GM19043 (cell line): ENCODE measurements around the gene MTG2.

Experiments
- ATAC-seq: cut with Tn5 transposase; IDR thresholded peaks from one replicate; pipeline ENCODE4 v1.9.1; 2021; ENCODE audit warnings: low read depth; ENCODE audit not compliant: unreplicated experiment

Gene MTG2

DNA sequence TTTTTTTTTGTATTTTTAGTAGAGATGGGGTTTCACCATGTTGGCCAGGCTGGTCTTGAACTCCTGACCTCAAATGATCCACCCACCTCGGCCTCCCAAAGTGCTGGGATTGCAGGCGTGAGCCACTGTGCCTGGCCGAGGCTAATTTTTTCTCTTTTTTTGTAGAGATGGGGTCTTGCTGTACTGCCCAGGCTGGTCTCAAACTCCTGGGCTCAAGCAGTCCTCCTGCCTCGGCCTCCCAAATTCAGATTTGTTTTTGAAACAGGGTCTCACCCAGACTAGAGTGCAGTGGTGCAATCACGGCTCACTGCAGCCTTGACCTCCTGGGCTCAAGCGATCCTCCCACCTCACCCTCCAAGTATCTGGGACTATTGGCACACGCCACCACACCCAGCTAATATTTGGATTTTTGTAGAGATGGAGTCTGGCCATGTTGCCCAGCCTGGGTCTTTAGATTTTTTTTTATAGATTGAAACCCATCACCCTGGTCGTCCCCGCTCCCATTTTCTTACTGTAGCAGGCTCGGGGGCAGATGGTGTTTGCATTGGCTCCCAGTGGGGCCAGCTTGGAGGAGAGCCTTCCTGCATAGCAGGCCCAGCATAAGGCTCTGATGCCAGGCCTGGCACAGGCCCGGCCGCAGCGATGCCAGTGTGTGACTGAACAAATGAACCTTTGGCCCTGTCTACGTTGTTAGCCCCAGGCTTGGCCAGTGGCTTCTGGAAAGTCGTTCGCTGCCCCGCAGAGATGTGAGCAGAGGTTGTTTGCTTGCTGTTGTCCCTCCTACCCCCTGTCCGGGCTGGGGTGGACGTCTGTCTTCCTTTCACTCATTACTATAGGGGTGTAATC lies 4.3 kb upstream of the MTG2 start:
- ATAC-seq = no peak

DNA sequence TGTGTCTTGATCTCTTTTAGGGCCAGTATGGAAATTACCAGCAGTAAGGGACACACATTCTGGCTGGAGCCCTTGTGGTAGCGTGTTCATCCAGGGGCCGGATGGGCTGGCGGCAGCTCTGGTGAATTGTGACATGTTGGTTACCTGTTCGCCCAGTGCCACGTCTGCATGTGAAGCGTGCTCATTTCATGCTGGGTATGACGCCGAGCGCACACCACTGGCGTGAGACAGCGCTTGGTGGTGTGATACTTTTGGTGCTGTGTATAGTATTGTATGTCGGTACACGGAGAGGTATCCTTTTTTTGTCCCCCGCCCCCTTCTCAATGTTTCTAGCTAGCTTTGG lies 3.7 kb upstream of the MTG2 start:
- no peak for ATAC-seq

DNA sequence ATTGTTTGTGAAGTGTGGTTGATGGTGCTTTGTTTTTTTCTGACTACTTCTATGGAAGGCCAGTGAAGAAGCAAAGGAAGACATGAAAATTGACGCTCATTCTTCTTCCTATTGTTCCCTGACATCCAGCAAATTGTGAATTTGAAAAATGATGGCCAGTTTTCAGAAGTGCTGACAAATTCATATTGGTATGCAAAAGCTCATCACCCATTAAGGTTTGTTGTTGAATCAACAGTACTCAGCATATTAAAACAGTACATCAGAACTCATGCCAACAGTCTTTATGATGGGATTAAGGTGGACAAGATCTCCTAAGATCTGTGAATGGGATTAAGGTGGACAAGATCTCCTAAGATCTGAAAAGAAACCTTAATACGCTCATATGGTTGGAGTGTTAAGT lies 1.0 kb upstream of the MTG2 start:
- ATAC-seq = no peak

DNA sequence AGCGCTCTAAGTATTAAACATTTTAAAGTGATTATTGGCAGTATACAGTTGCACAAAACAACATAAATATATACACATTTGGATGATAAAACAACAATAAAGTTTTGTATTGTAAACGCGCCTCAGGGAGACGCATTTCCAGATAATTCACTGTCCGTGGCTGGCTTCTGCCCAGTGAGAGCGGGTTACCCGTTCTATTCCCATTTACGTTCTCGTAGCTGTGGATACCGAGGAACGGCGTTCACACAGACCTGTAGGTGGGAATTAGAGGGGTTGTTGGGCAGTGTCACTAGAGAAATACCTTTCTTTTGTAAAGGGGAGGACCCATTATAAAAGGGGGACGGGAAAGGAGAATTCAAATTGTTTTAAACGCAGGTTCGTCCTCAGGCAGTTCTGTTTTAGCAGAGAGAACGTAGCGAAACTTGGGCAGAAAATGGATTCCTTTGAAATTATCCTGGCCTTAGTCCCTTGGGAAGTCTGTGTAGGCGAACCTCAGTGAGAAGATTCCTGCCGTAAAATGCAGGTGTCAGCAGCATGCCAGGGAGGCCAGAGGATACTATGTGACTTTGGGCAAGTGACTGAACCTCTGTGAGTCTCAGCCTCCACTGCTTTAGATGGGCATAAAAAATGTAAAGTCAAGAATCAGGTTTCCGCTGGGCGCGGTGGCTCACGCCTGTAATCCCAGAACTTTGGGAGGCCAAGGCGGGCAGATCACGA lies 756 bp downstream of the MTG2 start:
- ATAC-seq = no peak

DNA sequence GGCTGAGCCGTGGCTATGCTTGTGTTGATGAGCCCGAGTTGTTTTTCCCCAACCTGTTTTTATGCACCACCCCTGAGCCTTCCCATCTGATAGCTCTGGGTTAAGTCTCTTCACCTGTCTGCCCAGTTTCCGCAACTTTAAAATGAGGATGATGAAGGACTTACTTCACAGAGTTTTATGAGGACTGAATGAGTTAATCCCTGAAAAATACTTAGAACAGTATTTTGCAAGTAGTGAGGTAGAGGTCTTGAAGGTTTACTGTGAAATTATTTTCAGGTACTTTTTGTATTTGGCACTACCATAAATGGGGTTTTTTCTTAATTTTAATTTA lies 3.2 kb downstream of the MTG2 start:
- no peak for ATAC-seq

DNA sequence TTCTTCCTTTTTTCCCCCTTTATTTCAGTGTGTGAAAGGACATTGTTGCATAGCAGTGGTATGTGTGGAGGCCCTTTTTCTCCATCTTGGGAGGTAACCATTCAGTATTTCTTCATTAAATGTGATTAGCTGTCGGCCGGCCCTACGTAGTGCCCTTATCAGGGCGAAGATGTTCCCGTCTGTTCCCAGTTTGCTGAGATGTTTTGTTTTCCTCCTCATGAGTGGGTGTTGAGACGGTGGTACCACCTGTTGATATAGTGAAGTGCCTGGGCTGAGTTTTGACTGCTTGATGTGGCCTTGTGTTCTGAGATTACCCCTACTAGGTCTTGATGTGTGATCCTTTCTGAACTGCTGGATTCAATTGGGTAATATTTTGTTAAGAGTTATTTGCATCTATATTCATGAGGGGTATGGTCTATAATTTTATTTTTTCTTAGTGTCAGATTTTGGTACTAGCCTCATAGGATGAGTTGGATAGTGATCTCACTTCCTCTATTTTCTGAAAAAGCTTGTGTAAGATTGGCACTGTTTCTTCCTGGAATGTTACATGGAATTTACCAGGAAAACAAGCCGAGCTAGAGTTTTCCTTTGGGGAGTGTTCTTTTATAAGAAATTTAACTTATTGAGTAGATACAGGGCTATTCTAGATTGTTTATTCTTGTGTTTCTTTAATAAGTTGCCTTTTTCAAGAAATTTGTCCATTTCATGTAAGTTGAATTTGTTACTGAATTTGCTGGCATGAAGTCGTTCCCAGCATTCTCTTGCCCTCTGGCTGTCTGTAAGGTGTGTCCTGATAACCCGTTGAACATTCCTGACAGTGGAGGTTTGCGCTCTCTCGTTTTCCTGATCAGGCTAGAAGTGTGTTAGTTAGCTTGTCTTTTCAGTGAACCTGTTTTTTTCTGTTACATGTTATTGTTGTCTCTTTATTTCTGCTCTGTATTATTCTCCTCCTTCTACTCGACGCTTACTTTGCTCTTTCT lies 4.3 kb downstream of the MTG2 start:
- no peak for ATAC-seq

DNA sequence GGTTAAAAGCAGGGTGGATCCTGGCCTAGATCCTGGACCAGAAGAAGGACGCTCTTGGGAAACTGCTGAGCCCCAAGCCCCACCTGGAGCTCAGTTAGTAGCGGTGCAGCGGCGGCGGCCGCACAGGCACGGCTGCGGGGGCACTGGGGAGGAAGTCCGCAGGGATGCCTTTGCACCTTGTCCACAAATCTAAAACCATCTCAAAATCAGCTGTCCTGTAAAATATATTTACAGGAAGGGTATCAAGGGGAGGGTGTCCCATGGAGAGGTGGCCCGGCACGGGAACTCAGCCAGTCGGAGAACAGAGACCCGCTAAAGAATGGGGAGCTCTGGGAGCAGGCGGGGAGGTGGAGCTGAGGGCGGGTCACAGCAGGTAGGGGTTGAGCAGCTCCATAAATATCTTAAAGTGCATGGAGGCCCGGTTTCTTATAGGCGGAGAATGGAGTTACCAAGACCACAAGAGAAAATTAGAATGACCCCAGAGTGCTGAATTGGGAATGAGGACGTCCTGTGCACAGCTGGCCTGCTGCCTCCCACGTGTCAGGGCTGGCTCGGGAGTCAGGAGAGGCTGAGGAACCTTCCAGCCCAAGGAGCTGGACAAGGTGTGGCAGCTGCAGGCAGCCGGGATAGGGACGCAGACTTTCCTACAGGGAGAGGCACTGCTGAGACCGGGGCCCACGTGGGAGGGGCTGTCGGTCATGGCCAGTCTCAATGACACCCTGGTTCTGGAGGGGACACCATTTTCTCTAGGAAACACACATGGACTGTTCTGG lies 8.0 kb downstream of the MTG2 start:
- no peak for ATAC-seq

DNA sequence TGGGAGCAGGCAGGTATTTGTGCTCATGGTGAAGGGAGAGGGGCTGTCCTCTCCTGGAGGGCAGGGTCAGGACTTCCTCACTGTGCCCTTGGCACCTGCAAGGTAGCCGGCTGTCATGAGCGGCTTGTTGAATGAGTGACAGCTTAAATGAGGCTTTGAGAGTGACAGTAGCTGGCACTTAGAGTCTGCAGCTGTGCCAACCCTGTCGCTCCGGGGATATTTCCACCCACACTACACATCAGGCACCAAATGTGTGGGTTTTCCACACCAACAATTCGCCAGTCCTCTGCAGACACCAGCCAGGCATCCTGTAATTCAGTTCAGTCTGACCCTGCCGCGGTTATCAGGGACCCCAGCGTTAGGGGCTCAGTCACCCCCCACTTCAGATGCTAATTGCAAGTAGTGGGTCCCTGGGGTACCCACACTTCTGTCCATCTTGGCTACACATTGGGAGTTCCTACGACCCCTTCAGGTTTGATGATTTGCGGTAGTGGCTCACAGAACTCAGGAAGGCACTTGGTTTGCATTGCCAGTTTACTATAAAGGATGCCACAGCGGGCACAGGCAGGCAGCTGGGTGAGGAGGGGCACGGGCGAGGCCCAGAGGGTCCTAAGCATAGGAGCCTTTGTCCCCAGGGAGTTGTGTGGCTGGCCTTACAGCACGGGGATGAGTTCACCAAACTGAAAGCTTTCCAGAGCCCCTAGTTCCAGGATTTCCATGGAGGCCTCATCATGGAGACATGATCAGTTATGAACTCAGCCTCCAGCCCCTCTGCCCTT lies 9.1 kb downstream of the MTG2 start:
- no peak for ATAC-seq

DNA sequence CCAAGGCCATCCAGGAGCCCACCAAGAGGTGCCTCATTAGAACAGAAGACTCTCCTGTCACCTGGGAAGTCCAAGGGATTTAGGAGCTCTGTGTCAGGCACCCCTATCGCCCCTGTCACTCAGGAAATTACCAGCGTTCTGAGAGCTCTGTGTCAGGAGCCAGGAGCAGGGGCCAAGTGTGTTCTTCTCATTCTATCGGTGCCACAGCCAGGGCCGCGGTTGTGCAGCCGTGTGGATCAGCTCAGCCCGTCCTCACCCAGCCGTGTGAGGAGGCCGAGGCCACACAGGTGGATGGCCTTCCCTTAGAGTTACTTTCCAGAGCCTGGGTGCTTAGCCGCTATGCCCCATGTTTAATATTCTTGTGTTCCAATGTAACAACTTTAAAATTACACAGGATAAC lies 9.8 kb downstream of the MTG2 start:
- no peak for ATAC-seq

DNA sequence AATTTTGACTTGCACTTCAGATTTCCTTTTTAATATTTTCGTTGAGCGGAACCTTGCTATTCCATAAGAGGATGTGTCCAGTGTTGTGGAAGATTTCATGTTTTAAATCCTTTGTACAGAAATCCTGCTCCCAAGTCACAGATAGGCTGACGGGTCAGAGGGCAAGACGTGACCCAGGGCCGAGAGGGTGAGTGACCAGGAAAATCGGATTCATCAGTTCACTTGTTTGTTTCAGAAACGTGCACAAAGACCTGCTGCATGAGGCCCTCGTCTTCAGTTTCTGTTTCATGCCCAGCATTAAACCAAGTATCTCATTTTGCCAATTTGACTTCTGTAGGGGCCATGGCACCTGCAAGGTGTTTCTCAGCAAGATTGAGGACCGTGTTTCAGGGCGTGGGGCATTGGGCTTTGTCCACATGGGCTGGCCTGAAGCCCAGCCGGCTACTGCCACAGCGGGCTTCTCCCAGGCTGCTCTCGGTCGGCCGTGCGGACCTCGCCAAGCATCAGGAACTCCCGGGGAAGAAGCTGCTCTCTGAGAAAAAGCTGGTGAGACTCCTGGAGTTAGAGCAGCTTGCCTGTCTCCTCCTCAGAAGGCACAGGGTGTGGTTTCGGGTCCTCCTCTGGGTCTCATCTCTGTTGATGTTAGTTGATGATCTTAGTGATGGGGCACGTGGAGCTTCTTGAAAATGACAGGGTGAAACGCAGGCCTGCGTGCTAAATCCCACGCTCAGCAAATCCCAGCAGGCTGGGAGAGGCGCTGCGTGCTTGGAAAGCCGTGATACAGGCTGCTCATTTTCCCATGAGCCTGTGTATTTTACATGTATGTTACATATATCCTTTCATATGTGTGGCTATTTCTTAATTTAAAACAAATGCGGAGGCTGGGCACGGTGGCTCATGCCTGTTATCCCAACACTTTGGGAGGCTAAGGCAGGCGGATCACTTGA lies 10.5 kb downstream of the MTG2 start:
- no peak for ATAC-seq

DNA sequence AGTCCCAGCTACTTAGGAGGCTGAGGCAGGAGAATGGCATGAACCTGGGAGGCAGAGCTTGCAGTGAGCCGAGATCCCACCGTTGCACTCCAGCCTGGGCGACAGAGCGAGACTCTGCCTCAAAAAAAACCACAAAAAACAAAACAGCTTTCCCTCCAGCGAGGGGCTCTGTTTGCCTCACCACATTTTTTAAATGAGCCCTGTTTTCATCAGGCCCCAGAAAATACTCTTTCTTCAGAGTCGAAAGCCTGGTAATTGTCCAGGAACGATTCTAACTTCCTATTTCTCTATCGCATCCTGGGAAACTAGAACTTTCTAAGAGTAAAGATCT lies 12.2 kb downstream of the MTG2 start:
- no peak for ATAC-seq

DNA sequence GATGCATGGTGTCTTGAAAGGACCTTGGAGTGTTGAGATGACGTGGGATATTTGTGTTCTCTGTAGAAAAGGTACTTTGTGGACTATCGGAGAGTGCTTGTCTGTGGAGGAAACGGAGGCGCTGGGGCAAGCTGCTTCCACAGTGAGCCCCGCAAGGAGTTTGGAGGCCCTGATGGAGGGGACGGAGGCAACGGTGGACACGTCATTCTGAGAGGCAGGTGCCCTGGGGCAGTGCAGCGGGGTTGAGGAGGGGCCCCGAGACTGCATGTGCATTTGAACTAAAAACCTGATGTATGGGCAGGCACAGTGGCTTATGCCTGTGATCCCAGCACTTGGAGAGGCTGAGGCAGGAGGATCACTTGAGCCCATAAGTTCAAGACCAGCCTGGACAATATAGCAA lies 12.9 kb downstream of the MTG2 start:
- no peak for ATAC-seq

DNA sequence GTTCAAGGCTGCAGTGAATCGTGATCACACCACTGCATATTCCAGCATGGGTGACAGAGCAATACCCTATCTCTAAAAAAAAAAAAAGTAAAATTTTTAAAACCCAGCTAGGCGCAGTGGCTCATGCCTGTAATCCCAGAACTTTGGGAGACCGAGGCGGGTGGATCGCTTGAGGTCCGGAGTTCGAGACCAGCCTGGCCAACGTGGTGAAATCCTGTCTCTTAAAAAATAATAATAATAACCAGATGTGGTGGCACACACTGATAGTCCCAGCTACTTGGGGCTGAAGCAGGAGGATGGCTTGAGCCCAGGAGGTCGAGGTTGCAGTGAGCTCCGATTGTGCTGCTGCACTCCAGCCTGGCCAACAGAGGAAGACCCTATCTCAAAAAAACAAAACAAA lies 13.5 kb downstream of the MTG2 start:
- no peak for ATAC-seq

DNA sequence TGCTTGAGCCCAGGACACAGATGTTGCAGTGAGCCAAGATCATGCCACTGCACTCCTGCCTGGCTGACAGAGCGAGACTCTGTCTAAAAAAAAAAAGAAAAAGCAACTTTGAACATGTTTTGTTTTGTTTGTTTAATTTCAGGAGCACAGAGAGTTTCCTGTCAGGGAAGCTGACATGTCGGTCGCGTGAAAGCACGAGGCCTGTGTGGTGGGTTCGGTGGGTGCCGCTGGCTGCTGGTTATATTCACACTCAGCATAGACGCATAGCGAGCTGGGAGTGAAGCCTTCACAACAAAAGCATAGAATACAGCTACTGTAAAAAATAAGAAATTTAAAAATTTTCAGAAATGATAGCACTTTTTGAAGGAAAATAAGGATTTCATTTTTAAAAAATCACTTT lies 14.5 kb downstream of the MTG2 start:
- ATAC-seq = no peak

DNA sequence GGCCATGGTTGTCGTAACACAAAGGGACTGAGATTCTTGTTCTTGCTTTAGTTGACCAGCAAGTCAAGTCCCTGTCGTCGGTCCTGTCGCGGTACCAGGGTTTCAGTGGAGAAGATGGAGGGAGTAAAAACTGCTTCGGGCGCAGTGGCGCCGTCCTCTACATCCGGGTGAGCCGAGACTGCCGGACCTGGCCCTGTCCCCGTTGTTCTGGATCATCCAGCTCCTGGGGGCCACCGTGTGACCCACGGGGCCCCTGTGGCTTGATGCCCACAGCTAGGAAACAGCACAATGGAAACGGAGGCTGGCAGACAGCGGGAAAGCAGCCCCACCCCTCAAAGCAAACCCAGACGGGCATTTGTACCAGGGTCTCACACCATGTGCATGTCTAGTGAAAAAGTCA lies 15.0 kb downstream of the MTG2 start:
- ATAC-seq = no peak

DNA sequence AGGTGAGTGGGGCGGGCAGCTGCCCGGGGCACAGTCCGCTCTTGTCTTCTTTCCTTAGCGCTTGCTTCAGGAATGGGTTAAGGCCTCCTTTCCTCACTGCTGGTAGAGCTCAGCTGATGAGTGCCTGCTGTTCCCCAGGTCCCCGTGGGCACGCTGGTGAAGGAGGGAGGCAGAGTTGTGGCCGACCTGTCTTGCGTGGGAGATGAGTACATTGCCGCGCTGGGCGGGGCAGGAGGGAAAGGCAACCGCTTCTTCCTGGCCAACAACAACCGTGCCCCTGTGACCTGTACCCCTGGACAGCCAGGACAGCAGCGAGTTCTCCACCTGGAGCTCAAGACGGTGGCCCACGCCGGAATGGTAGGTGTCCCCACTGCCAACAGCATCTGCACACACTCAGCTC lies 15.7 kb downstream of the MTG2 start:
- ATAC-seq = no peak

DNA sequence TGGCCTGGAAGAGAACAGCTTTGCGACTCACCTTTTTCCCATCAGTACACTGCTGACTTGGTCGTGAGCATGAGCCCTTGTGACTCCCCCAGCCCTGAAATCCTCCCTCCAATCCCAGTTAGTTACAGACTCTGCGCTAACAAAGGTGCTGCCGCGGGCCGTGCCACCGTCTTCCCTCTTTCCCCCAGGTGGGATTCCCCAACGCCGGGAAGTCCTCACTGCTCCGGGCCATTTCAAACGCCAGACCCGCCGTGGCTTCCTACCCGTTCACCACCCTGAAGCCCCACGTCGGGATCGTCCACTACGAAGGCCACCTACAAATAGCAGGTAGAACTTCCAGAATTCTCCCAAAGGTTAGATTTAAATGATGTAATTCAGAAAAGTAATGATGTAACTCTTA lies 16.1 kb downstream of the MTG2 start:
- ATAC-seq = no peak

DNA sequence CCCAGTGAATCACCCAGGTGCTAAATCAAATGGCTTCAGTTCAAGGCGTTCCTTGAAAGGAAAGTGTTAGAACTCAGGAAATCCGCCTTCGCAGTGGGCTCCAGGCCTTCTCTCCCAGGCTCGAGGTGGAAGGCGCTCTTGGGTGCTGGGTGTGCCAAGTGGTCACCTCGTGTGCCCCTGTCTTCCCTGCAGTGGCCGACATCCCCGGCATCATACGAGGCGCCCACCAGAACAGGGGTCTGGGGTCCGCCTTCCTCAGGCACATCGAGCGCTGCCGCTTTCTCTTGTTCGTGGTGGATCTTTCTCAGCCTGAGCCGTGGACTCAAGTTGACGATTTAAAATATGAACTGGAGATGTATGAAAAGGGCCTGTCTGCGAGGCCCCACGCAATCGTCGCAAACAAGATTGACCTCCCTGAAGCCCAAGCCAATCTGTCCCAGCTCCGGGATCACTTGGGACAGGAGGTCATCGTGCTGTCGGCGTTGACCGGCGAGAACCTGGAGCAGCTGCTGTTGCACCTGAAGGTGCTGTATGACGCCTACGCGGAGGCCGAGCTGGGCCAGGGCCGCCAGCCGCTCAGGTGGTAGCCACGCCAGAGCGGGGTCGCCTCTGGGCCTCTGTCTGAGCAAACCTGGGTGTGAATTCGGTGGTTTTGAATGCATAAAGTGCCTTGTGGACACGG lies 17.8 kb downstream of the MTG2 start:
- no peak for ATAC-seq
